Measurements from ENCODE around the gene ADRA1B.

DNA sequence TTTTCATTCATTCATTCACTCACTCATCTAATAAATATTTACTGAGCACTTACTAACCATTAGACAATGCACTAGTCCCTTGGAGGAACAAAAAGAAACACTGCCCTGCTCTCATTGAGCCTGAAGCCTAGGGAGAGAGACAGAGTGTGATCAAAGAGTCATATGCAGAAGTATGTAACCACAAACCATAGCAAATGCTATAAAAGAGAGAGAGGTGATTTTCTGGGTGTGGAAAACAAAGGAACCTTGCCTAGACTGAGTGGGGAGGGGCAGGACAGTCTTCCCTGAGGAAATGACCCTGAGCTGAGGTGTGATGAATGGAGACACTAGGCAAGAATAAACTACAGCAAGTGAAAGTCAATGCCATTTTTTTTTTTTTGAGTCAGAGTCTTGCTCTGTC is 10.8 kb upstream of the ADRA1B start:
- no peak for TF ChIP-seq POLR2A (IDR thresholded peaks at IDR 0.05; ENCODE audit: low read length)
- TF ChIP-seq GATA1 (IDR thresholded peaks at IDR 0.05; ENCODE audit: low read depth, low read length): no peak
